Urothelium cell line (cell line): ENCODE data around the gene CHCHD6.

Experiments used
- DNase-seq: peaks from one replicate; pipeline ENCODE4 v3.0.0; 2011; ENCODE audit warnings: low spot score, mixed read lengths
- FAIRE-seq: peaks from 2 replicates; lab custom pipeline; 2011; peaks lifted over from hg19 to GRCh38; lab: Jason Lieb, UNC

CHCHD6 gene

DNA sequence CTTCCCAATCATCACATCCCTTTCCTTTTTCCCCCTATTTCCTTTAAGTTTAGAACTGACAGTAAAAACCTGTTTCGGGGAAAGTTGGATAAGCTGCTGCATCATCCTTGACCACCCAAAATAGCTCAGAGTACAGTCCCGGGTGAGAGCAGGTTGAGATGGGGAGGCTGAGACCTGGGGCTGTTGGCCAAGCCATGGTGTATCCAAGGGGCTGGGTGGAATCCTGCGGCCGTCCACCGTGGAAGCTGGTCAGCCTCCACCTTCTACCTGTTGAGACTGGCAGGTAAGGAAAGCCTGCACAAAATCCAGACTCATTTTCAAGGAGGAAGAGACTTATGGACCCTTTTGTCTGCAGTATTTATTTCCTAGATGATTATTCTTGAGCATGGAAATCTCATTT lies 150.6 kb downstream of the CHCHD6 start:
- DNase-seq, result no peak
- FAIRE-seq, result no peak

DNA sequence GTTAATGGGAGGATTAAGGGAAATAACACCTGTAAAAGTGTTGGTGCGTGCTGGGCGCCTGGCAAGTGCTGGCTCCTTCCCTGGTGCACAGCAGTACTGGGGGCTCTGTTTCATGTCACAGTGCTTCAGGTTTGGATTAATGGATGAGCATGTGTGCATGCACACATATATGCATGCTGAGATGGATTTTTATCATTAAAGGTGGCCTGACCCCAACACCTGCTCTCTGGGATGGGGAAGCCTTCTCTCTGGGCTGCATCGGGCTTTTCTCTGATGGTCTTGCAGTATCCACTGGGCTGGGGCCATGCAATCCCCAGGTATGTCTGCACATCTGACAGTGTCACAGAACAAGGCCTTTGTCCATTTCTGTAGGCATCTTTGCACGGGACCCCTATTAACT lies 151.3 kb downstream of the CHCHD6 start:
- DNase-seq (no peak), FAIRE-seq (no peak)

- DNase-seq (no peak), FAIRE-seq (no peak)
These were observed 153.9 kb downstream of the CHCHD6 start for GRCh38 chr3:126857928-126858327.

DNA sequence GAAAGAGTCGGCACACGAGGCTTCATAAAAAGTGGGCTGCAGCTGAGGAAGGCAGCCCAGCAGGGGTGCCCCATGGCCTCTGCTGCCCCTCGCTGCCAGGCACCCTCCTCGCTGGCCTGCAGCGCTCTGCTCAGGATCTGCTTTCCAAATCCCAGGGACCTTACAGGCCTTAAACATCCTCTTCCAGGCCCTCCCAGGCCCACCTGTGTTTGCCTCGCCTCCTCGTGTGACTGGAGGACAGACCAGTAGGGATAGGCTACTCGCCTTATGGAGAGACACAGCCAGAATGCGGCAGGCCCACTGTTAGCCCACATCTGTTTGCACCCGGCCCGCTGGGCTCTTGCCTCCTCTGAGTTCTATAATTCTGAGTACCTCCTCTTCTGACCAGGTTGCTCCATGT lies 154.4 kb downstream of the CHCHD6 start:
- DNase-seq (no peak), FAIRE-seq (no peak)

- FAIRE-seq (peak; percentile 89), DNase-seq (peak; percentile 93)
These were observed 154.8 kb downstream of the CHCHD6 start for GRCh38 chr3:126858887-126859286.

DNA sequence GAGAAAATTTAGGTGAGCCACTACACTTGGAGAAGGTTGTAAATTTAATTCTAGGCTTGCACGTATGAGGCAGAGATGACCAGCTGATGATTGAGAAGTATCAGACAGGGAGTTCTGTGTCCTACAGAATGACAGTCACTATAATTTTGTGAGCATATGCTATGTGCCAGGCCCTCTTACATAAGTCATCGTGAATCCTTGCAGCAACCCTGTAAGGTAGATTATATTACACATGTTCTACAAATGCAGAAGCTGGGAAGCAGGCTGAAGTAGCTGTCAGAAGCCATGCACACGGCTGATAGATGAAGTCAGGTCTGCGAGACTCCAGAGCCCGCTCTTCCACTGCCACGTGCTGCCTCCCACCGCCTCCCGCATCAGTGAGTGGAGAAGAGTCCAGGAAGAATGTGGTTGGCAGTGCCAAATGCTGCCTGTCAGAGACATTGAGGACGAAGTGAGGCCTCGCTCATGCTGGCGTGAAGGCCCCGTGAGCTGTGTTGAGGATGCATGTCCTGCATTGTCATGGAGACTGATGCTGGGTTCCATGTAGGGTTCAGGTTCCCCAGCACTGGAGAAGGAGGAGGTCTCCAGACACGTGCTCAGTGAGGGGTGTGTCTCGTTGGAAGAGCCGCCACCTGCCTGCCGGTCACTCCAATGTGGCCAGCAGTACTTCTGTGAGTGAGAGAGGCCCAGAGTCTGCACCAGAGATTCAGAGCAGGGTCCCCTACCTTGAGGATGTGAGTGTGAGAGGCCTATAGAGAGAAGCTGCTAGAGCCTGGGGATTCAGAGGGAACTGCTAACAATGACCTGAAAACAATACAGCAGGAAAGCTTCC lies 155.6 kb downstream of the CHCHD6 start:
- DNase-seq, result no peak
- no peak for FAIRE-seq

DNA sequence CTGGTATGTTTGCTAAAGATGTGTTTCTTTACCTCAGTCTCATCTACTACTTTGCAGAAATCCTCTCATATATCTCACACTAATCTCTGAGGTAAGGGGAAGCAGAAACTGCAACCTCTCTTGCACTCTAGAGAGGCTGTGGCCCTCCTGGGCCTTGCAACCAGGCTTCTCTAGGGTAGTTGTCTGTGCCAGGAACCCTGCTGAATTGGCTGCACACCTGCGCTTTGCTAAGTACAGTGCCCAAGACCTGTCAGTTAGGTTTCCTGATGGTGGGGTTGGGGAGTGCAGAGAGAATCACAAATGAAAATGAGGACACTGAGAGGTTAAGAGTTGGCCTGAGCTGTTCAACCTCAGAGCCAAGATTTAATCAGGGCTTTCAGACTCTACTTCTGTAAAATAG lies 161.7 kb downstream of the CHCHD6 start:
- DNase-seq (no peak), FAIRE-seq (no peak)

GRCh38 chr3:126866175-126866759 lies 162.2 kb downstream of the CHCHD6 start:
- FAIRE-seq, result no peak
- no peak for DNase-seq

GRCh38 chr3:126867190-126867862 lies 163.3 kb downstream of the CHCHD6 start:
- DNase-seq (no peak), FAIRE-seq (no peak)

GRCh38 chr3:126867863-126868200 lies 163.8 kb downstream of the CHCHD6 start:
- DNase-seq, result no peak
- FAIRE-seq, result no peak

DNA sequence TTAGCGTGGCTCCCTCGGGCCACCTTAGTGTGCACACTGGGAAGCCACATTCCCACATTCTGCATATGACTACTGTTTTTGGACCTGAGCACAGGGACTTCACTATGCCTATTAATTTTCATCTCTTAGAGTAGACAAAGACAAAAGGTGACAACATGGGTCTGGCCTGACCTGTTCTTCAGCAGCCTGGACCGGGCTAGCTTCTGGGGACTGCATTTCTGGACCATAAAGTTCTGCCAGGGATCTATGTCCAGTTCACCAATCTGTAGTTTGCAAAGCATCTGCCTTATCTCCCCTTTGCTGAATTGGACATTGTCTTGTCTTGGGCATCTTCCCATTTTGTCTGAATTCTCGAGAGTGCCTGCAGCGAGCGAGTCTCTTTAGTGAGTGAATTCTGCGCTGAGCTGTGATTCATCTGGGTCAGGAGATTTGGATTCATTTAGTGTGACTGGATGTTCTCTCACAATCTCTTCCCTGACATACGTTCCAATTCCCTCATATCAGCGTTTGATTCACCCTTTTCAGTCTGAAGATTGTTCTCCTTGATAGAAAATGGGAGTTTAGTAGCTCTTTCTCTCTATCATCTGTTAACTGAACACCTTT lies 166.7 kb downstream of the CHCHD6 start:
- FAIRE-seq, result no peak
- no peak for DNase-seq

GRCh38 chr3:126872701-126873342 lies 168.8 kb downstream of the CHCHD6 start:
- DNase-seq (no peak), FAIRE-seq (no peak)

DNA sequence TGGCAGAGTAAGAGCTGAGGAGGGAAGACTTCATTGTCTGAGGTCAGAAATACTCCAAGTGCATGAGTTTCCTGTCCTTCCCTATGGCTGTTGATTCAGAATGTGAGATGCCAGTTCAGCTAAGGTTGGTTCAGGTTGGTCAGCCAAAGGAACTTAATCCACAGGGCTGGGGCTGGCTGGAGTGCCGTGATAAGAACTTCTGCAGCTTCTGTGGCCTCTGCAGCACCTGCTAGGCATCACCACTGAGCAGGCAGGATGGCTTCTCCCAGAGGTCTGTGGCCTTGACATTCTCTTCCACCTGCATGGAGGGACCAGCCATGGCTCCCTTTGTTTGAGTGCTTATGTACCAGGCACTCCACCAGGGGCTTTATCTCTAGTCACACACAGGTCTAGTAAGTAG lies 169.4 kb downstream of the CHCHD6 start:
- no peak for FAIRE-seq
- DNase-seq, result no peak

DNA sequence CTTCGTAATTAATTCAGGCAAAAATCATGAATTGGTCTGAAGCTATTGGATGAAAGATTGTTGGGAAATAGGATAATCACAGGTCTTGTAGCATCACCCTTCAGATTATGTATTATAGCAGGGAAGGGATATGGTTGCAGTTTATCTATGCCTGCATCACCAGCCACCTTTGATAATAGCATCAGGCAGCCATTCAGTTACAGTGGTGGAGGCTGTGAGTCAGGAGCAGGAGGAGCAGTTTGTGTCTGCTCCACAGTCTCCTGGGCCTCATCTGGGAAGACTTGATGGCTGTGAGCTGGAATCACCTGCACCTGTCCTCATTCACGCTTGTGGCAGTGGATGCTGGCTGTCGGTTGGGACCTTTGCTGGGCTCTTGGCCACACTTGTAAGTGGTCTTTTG lies 174.6 kb downstream of the CHCHD6 start:
- DNase-seq, result no peak
- FAIRE-seq, result no peak

- DNase-seq (no peak), FAIRE-seq (no peak)
These were observed 176.9 kb downstream of the CHCHD6 start for GRCh38 chr3:126880901-126881300.

- FAIRE-seq (no peak), DNase-seq (no peak)
These were observed 177.8 kb downstream of the CHCHD6 start for GRCh38 chr3:126881861-126882260.

GRCh38 chr3:126883241-126883640 lies 179.2 kb downstream of the CHCHD6 start:
- DNase-seq (no peak), FAIRE-seq (no peak)

- DNase-seq (no peak), FAIRE-seq (no peak)
These were observed 181.4 kb downstream of the CHCHD6 start for GRCh38 chr3:126885425-126885824.

DNA sequence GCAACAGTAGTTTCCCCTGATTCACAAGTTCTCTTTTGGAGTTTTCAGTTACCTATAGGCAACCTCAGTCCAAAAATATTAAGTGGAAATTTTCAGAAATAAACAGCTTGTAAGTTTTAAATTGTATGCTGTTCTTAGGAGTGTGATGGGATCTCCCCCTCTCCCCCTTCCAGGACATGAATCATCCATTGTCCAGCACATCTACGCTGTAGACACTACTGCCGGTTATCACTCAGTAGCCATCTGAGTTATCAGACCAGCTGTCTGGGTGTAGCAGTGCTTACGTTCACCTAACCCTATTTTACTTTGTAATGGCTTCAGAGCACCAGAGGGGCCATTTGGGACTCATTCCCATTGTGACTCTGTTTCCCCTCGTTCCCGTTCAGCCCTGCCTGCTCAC lies 182.2 kb downstream of the CHCHD6 start:
- FAIRE-seq (no peak), DNase-seq (peak; percentile 20)

GRCh38 chr3:126887686-126888085 lies 183.6 kb downstream of the CHCHD6 start:
- FAIRE-seq, result no peak
- no peak for DNase-seq

GRCh38 chr3:126888186-126888760 lies 184.2 kb downstream of the CHCHD6 start:
- DNase-seq (no peak), FAIRE-seq (no peak)
